Trophoblast cell (in vitro differentiated cells and primary cell): ENCODE measurements around the gene PPFIA3.
"Not testable (repeated sequence)": the region's sequence is repeated elsewhere in the genome, so short reads cannot be mapped to it uniquely, and the experiment has no call there.

ENCODE experiments used
- DNase-seq, 2 donors: peaks; one replicate each; pipeline ENCODE4 v3.0.0-alpha.2; 2016
- H2AFZ ChIP-seq: 2 replicates; pipeline ENCODE4 v1.6.1; 2013; ENCODE audit warnings: low read length, moderate library complexity, mild to moderate bottlenecking; ENCODE audit not compliant: insufficient read depth, poor library complexity
- H2AK5ac ChIP-seq: 2 replicates; pipeline ENCODE4 v1.6.1; 2013; ENCODE audit warnings: mild to moderate bottlenecking, low read length
- H2BK120ac ChIP-seq: 2 replicates; pipeline ENCODE4 v1.6.1; 2013; ENCODE audit warnings: low read length, mild to moderate bottlenecking, moderate library complexity; ENCODE audit not compliant: insufficient read depth, poor library complexity
- H2BK12ac ChIP-seq: 2 replicates; pipeline ENCODE4 v1.6.1; 2013; ENCODE audit warnings: mild to moderate bottlenecking, low read length, moderate library complexity
- H2BK5ac ChIP-seq: 2 replicates; pipeline ENCODE4 v1.6.1; 2013; ENCODE audit warnings: low read length, low read depth, moderate library complexity, mild to moderate bottlenecking; ENCODE audit not compliant: poor library complexity
- H3K14ac ChIP-seq: 2 replicates; pipeline ENCODE4 v1.6.1; 2013; ENCODE audit warnings: mild to moderate bottlenecking, low read length
- H3K18ac ChIP-seq: 2 replicates; pipeline ENCODE4 v1.6.1; 2013; ENCODE audit warnings: mild to moderate bottlenecking, low read length
- H3K23ac ChIP-seq: 2 replicates; pipeline ENCODE4 v1.6.1; 2013; ENCODE audit warnings: low read length
- H3K27ac ChIP-seq: 2 replicates; pipeline ENCODE4 v1.5.1; 2013; ENCODE audit warnings: low read depth, mild to moderate bottlenecking, inconsistent platforms, low read length, moderate library complexity
- H3K27me3 ChIP-seq: 2 replicates; pipeline ENCODE4 v1.6.1; 2013; ENCODE audit warnings: inconsistent platforms, mild to moderate bottlenecking, low read length, moderate library complexity; ENCODE audit not compliant: insufficient read depth
- H3K36me3 ChIP-seq, 2 experiments: 1 replicate in 1 of 2; 2 replicates in 1 of 2; pipeline ENCODE4 v1.6.1; 2013; ENCODE audit warnings: low read length in 2 of 2, mild to moderate bottlenecking in 2 of 2, moderate library complexity in 1 of 2; ENCODE audit not compliant: insufficient read depth in 2 of 2, control insufficient read depth in 1 of 2
- H3K4ac ChIP-seq: 2 replicates; pipeline ENCODE4 v1.6.1; 2013; ENCODE audit warnings: low read depth, mild to moderate bottlenecking, low read length, moderate library complexity
- H3K4me1 ChIP-seq, 2 experiments: 1 replicate in 1 of 2; 2 replicates in 1 of 2; pipeline ENCODE4 v1.6.1; 2013; ENCODE audit warnings: low read length in 2 of 2, mild to moderate bottlenecking in 2 of 2, moderate library complexity in 1 of 2; ENCODE audit not compliant: insufficient read depth in 2 of 2, control insufficient read depth in 1 of 2
- H3K4me2 ChIP-seq: 2 replicates; pipeline ENCODE4 v1.6.1; 2013; ENCODE audit warnings: inconsistent platforms, mild to moderate bottlenecking, low read length, moderate library complexity
- H3K4me3 ChIP-seq: 2 replicates; pipeline ENCODE4 v1.5.1; 2013; ENCODE audit warnings: mild to moderate bottlenecking, low read depth, low read length, inconsistent platforms
- H3K79me1 ChIP-seq: one replicate; pipeline ENCODE4 v1.6.1; 2013; ENCODE audit warnings: low read length
- H3K79me2 ChIP-seq: 2 replicates; pipeline ENCODE4 v1.6.1; 2013; ENCODE audit warnings: low read length, mild to moderate bottlenecking; ENCODE audit not compliant: control insufficient read depth, insufficient read depth, poor library complexity
- H3K9ac ChIP-seq: 2 replicates; pipeline ENCODE4 v1.6.1; 2013; ENCODE audit warnings: mild to moderate bottlenecking, low read length
- H3K9me3 ChIP-seq: 2 replicates; pipeline ENCODE4 v1.6.1; 2013; ENCODE audit warnings: low read depth, mild to moderate bottlenecking, control low read depth, inconsistent platforms, low read length; ENCODE audit not compliant: insufficient read depth
- H4K12ac ChIP-seq: 2 replicates; pipeline ENCODE4 v1.6.1; 2013; ENCODE audit warnings: low read depth, mild to moderate bottlenecking, low read length, moderate library complexity
- H4K8ac ChIP-seq: 2 replicates; pipeline ENCODE4 v1.6.1; 2013; ENCODE audit warnings: low read depth, mild to moderate bottlenecking, low read length, moderate library complexity
- H4K91ac ChIP-seq: one replicate; pipeline ENCODE4 v1.6.1; 2013; ENCODE audit warnings: low read depth, mild to moderate bottlenecking, low read length, moderate library complexity
- WGBS: extraction: QIAGEN DNeasy Blood & Tissue Kit; methylation state at CpG from one replicate; pipeline ENCODE4 v1.1.7; 2013; ENCODE audit warnings: missing lambda C conversion rate; ENCODE audit not compliant: insufficient read length, insufficient coverage; ENCODE audit errors: extremely low coverage; 5-methylcytosine and 5-hydroxymethylcytosine counted together

The PPFIA3 gene

DNA sequence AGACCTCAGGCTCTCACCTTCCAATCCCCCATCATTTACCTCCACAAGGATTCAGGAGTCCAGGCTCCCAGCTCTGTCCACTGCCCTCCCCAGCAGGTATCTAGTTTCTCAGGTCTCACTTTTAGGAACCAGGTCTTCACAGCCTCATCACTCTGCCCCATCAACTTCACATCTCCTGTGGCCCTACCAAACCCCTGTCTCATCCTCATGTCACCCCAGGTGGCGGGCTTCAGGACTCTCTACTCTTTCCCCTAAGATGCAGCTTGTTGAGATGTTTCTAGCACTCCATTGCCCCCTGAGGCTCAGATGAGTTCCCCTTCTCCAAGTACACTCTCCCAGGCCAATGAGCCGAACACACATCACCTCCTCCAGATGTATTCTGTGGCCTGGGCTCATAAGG lies 1.5 kb downstream of the PPFIA3 start:
- Histone ChIP-seq H4K12ac (no peak overlapping the region), H2AFZ (no peak overlapping the region), H3K23ac (no peak overlapping the region), H2BK120ac (no peak overlapping the region), H3K18ac (no peak overlapping the region), H3K14ac (no peak overlapping the region), H3K9ac (no peak overlapping the region), H3K4me2 (no peak overlapping the region), H4K8ac (no peak overlapping the region), H3K27ac (no peak overlapping the region), H3K36me3 (peaks cover 2 to 6% of the 10 kb centered on the region in 2 experiments), H2AK5ac (no peak overlapping the region), H3K4me3 (no peak overlapping the region), H4K91ac (no peak overlapping the region), H3K79me1 (peaks cover 8% of the 10 kb centered on the region), H3K4me1 (peaks cover 19 to 24% of the 10 kb centered on the region in 2 experiments), H3K4ac (no peak overlapping the region), H3K79me2 (peaks cover 3% of the 10 kb centered on the region), H2BK12ac (no peak overlapping the region), H2BK5ac (no peak overlapping the region), H3K27me3 (peaks cover 3% of the 10 kb centered on the region), H3K9me3 (no peaks in the 10 kb centered on the region)
- no CpG with 5 or more reads among the region's 2 CpGs for WGBS
- no peak for DNase-seq

DNA sequence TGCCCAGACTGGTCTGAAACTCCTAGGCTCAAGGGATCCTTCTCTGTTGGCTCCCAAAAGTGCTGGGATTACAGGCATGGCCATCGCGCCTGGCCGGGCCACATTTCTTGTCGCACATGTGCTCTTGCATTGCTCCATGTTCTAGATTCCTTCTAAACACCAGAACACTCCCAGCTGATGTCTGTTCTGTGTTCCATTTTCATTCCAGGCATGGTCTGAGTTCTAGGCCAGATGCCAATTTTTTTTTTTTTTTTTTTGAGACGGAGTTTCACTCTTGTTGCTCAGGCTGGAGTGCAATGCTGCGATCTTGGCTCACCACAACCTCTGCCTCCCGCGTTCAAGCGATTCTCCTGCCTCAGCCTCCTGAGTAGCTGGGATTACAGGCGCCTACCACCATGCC lies 2.5 kb downstream of the PPFIA3 start:
- not testable (repeated sequence) for H3K27me3 ChIP-seq, H3K4ac ChIP-seq, H3K18ac ChIP-seq, H2BK5ac ChIP-seq, H3K27ac ChIP-seq, H4K8ac ChIP-seq, H2BK12ac ChIP-seq, H3K4me2 ChIP-seq, H3K4me3 ChIP-seq, H2BK120ac ChIP-seq, H4K91ac ChIP-seq, H3K79me1 ChIP-seq, H3K9me3 ChIP-seq, H2AK5ac ChIP-seq, H4K12ac ChIP-seq, H3K36me3 ChIP-seq, H2AFZ ChIP-seq, H3K9ac ChIP-seq, H3K14ac ChIP-seq, H3K23ac ChIP-seq, H3K79me2 ChIP-seq
- WGBS: no CpG with 5 or more reads among the region's 10 CpGs
- peak; percentile 70 to 86 for DNase-seq
- H3K4me1 ChIP-seq: peaks cover 19 to 24% of the 10 kb centered on the region in 2 experiments

DNA sequence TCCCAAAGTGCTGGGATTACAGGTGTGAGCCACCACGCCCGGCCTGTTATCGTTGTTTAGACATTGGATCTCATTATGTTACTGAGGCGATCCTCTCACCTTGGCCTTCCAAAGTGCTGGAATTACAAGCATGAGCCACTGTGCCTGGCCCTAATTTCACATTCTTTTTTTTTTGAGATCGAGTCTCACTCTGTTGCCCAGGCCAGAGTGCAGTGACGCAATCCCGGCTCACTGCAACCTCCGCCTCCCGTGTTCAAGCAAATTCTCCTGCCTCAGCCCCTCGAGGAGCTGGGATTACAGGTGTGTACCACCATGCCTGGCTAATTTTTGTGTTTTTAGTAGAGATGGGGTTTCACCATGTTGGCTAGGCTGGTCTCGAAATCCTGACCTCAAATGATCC lies 3.9 kb downstream of the PPFIA3 start:
- not testable (repeated sequence) for H3K4me2 ChIP-seq, H3K23ac ChIP-seq, H2BK12ac ChIP-seq, H3K9ac ChIP-seq, H2BK5ac ChIP-seq, H3K27me3 ChIP-seq, H3K4ac ChIP-seq, H4K8ac ChIP-seq, H3K9me3 ChIP-seq, H3K18ac ChIP-seq, H2AK5ac ChIP-seq, H4K91ac ChIP-seq, H3K36me3 ChIP-seq, H2BK120ac ChIP-seq, H3K27ac ChIP-seq, H2AFZ ChIP-seq, H4K12ac ChIP-seq, H3K14ac ChIP-seq, H3K4me3 ChIP-seq, H3K79me1 ChIP-seq, H3K79me2 ChIP-seq
- H3K4me1 ChIP-seq: peaks cover 15 to 21% of the 10 kb centered on the region in 2 experiments
- peak; percentile 40 to 75 for DNase-seq
- no CpG with 5 or more reads among the region's 11 CpGs for WGBS

DNA sequence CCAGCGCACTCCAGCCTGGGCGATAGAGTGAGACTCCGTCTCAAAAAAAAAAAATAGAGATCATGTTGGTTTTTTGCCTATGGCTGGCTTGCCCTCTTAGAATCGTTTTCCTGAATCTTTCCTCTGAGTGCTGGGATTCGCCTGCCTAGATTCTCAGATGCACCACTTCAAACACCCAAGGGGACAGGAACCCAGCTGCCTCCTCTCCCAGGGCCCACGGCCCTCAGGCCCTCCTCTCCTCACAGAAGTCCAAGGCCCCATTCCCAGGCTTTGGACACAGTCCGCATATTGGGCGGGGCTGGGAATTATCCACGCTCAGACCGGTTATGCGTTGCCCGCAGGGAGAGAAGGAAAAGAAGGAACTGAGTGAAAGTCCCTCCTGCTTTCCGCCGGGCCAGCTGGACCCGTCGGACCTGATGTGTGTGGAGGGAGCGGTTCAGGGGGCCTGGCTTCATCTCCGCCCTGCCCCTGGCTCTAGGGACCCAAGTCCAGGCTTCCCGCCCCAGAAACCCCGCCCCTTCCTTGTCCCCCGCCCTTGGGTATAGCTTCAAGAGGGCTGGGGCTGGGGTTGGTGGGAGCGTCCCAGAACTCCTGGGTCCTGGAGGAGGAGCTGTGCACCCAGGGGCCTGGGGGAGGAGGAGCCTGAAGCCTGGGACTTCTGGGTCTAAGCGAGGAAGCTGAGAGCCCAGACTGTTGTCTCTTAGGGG lies 5.8 kb downstream of the PPFIA3 start:
- Histone ChIP-seq H3K27me3 (peaks cover 3% of the 10 kb centered on the region), H3K4me1 (peaks cover 9 to 16% of the 10 kb centered on the region in 2 experiments), H3K4me2 (peak overlapping the region; percentile 60), H3K27ac (peak overlapping the region; percentile 55), H4K8ac (peak overlapping the region; percentile 83), H3K23ac (no peak overlapping the region), H4K91ac (peak overlapping the region; percentile 58), H3K18ac (peak overlapping the region; percentile 48), H3K79me2 (peaks cover 2% of the 10 kb centered on the region), H3K36me3 (no peaks in the 10 kb centered on the region), H2BK120ac (peak overlapping the region; percentile 65), H3K4ac (peak overlapping the region; percentile 55), H3K9me3 (peaks cover 6% of the 10 kb centered on the region), H3K9ac (no peak overlapping the region), H2AFZ (peak overlapping the region; percentile 71), H2AK5ac (no peak overlapping the region), H3K79me1 (peaks cover 3% of the 10 kb centered on the region), H2BK5ac (peak overlapping the region; percentile 43), H3K14ac (peak overlapping the region; percentile 69), H2BK12ac (peak overlapping the region; percentile 35), H4K12ac (peak overlapping the region; percentile 64), H3K4me3 (no peak overlapping the region)
- peak; percentile 68 to 89 for DNase-seq
- WGBS: no CpG with 5 or more reads among the region's 23 CpGs
